GM12865 (cell line): Measurements from ENCODE around the gene TMEM120A.

Experiments used
- DNase-seq: peaks from one replicate; pipeline ENCODE4 v3.0.0; 2010; ENCODE audit warnings: low read depth
- H3K4me3 ChIP-seq: 2 replicates; pipeline ENCODE4 v1.5.1; 2011; ENCODE audit warnings: mild to moderate bottlenecking, low read depth, low read length, control low read depth
- TF ChIP-seq, protein P1 (sequence below): IDR thresholded peaks from 2 replicates; pipeline ENCODE4 v1.5.1; 2011; ENCODE audit warnings: low read length, control low read depth, low read depth, inconsistent platforms; ENCODE audit not compliant: insufficient read depth; ENCODE audit errors: missing control alignments

Gene TMEM120A

DNA sequence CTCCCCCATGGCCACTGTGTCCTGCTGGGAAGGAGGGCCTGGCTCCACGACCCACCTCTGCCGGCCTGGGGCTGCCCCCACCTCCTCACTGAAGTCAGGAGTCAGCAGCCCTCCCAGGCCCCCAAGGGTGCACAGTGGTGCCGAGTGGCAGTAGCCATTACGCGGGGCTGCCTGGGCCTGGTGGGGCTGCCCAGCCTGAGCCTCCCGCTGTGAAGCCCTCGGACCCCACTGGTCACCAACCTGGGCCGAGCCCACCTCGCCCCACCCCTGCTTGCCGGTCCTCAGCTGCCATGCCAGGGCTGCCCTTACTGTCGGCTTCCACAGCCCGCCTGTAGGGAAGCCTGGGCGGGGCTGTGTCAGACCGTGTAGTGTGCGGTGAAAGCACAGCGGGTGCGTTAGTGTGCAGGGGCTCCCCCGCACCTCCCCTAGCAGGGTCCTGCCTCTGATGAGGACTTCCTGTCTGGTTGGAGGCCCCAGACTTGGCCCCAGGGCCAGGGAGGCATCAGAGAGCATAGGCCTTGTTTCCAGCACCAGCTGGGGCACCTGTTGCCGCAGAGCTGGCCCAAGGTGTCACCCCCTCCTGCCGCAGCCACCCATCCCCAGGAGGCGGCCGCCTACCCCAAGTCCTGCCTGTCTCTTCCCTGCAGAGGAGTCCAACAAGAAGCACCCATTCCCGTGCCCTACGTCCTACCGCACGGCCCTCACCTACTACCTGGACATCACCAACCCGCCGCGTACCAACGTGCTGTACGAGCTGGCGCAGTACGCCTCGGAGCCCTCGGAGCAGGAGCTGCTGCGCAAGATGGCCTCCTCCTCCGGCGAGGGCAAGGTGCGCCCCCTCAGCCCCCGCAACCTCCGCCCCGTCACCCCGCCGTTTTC, 10.0 kb downstream of the TMEM120A start:
- TF ChIP-seq, protein P1, sequence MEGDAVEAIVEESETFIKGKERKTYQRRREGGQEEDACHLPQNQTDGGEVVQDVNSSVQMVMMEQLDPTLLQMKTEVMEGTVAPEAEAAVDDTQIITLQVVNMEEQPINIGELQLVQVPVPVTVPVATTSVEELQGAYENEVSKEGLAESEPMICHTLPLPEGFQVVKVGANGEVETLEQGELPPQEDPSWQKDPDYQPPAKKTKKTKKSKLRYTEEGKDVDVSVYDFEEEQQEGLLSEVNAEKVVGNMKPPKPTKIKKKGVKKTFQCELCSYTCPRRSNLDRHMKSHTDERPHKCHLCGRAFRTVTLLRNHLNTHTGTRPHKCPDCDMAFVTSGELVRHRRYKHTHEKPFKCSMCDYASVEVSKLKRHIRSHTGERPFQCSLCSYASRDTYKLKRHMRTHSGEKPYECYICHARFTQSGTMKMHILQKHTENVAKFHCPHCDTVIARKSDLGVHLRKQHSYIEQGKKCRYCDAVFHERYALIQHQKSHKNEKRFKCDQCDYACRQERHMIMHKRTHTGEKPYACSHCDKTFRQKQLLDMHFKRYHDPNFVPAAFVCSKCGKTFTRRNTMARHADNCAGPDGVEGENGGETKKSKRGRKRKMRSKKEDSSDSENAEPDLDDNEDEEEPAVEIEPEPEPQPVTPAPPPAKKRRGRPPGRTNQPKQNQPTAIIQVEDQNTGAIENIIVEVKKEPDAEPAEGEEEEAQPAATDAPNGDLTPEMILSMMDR, result no peak
- H3K4me3 ChIP-seq, result no peak overlapping the region
- DNase-seq, result no peak

DNA sequence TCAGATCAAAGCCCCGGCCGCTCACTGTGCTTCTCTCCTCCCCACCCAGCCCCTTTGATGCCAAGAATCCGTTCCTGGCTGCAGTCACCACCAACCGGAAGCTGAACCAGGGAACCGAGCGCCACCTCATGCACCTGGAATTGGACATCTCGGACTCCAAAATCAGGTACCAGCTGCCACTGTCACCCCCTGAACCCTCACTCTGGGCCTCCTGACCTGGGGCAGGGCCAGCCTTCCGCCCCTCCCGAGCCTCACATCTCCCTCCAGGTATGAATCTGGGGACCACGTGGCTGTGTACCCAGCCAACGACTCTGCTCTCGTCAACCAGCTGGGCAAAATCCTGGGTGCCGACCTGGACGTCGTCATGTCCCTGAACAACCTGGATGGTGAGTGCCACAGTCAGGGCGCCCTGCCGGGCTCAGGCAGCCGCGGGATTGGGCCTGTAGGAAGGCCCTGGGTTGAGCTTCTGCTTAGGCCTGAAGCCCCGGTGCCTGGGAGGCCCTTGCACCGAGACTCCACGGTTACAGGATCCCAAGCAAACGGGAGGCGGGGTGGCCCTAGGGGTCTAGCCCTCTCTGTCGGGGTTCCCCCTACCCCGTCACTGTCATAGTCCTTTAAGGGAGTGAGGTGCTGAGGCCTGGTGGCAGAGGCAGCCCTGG, 10.8 kb downstream of the TMEM120A start:
- TF ChIP-seq, protein P1, result no peak

GRCh38 chr7:75982306-75983064, 11.9 kb downstream of the TMEM120A start:
- no peak overlapping the region for H3K4me3 ChIP-seq
- no peak for DNase-seq
- TF ChIP-seq, protein P1, result no peak

More for the DNA sequence above, 10.8 kb downstream of the TMEM120A start:
- no peak for DNase-seq
- no peak overlapping the region for H3K4me3 ChIP-seq

- H3K4me3 ChIP-seq, result no peak overlapping the region
- no peak for DNase-seq
- TF ChIP-seq, protein P1, result no peak
Measured at GRCh38 chr7:75981453-75982305, 12.7 kb downstream of the TMEM120A start.

- TF ChIP-seq, protein P1, result no peak
- H3K4me3 ChIP-seq, result no peak overlapping the region
- DNase-seq, result no peak
Measured at GRCh38 chr7:75981203-75981452, 13.3 kb downstream of the TMEM120A start.
